Measurements from ENCODE around the gene FHIT.

Gene FHIT

DNA sequence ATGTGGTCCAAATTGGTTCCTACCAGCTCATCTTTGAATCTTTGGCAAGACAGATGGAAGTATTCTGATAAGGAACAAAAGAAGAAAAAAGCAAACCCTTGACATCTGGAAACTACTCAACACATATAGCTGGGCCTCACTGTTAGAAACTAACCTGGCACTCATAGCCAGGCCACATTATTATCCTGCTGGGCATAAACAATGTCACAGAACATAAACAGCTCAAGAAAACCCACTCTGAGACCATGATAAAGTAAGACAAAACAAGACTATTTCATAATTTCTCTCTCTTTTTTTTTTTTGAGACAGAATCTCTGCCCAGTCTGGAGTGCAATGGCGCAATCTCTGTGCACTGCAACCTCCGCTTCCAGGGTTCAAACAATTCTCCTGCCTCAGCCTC lies 1093.2 kb downstream of the FHIT start:
- H3F3A ChIP-seq (ENCODE audit: control insufficient read depth, insufficient read depth), result no peaks in the 10 kb centered on the region
- H3K27ac ChIP-seq (ENCODE audit: low read depth, low read length), result no peak overlapping the region
- H3K4me2 ChIP-seq (ENCODE audit: low read length), result no peak overlapping the region
- H3K4me1 ChIP-seq (ENCODE audit: control insufficient read depth, low read length), result no peaks in the 10 kb centered on the region
- H3K36me3 ChIP-seq (ENCODE audit: control insufficient read depth, low read length), result no peaks in the 10 kb centered on the region
- H3K9me3 ChIP-seq (ENCODE audit: control insufficient read depth, insufficient read depth, low read length), result no peaks in the 10 kb centered on the region
- H4K20me1 ChIP-seq (ENCODE audit: control insufficient read depth, insufficient read depth, low read depth, low read length), result no peaks in the 10 kb centered on the region
- no peak overlapping the region for H3K4me3 ChIP-seq (ENCODE audit: low read length)
- TF ChIP-seq EZH2phosphoT487 (IDR thresholded peaks at IDR 0.05; ENCODE audit: borderline replicate concordance, low read length), result no peak
- TF ChIP-seq, protein P1, sequence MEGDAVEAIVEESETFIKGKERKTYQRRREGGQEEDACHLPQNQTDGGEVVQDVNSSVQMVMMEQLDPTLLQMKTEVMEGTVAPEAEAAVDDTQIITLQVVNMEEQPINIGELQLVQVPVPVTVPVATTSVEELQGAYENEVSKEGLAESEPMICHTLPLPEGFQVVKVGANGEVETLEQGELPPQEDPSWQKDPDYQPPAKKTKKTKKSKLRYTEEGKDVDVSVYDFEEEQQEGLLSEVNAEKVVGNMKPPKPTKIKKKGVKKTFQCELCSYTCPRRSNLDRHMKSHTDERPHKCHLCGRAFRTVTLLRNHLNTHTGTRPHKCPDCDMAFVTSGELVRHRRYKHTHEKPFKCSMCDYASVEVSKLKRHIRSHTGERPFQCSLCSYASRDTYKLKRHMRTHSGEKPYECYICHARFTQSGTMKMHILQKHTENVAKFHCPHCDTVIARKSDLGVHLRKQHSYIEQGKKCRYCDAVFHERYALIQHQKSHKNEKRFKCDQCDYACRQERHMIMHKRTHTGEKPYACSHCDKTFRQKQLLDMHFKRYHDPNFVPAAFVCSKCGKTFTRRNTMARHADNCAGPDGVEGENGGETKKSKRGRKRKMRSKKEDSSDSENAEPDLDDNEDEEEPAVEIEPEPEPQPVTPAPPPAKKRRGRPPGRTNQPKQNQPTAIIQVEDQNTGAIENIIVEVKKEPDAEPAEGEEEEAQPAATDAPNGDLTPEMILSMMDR (IDR thresholded peaks at IDR 0.05; ENCODE audit: low read depth, low read length, poor library complexity, severe bottlenecking), result no peak
- no peaks in the 10 kb centered on the region for H3K9me2 ChIP-seq (replicated peaks; ENCODE audit: control insufficient read depth, low read length)
- no peaks in the 10 kb centered on the region for H3K79me2 ChIP-seq (ENCODE audit: control insufficient read depth, low read length)
- H3K27me3 ChIP-seq (ENCODE audit: control insufficient read depth, low read length), result no peaks in the 10 kb centered on the region

DNA sequence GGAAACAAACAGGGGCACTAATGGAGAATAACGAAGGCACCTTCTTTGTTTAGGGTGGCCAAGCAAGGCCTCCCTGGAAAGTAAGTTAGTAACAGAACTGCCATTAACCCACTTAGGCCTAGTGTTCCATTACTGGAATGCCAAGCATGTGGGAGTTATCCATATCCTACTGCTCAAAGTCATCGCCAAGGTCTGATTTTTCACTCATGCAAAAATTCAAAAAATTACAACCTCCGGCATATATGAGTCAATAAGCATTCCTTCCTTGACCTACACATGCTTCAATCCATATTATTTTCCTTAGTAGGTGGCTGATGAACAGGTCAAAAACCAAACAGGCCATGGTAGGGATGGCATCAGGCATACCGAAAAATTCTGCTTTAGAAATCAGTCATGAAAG lies 1097.2 kb downstream of the FHIT start:
- Histone ChIP-seq H3K4me1 (ENCODE audit: control insufficient read depth, low read length) (no peaks in the 10 kb centered on the region), H3K36me3 (ENCODE audit: control insufficient read depth, low read length) (no peaks in the 10 kb centered on the region), H3K9me3 (ENCODE audit: control insufficient read depth, insufficient read depth, low read length) (no peaks in the 10 kb centered on the region), H3K27me3 (ENCODE audit: control insufficient read depth, low read length) (no peaks in the 10 kb centered on the region), H3K9me2 (replicated peaks; ENCODE audit: control insufficient read depth, low read length) (no peaks in the 10 kb centered on the region), H3K4me2 (ENCODE audit: low read length) (no peak overlapping the region), H3K27ac (ENCODE audit: low read depth, low read length) (no peak overlapping the region), H3K4me3 (ENCODE audit: low read length) (no peak overlapping the region), H3F3A (ENCODE audit: control insufficient read depth, insufficient read depth) (no peaks in the 10 kb centered on the region), H3K79me2 (ENCODE audit: control insufficient read depth, low read length) (no peaks in the 10 kb centered on the region), H4K20me1 (ENCODE audit: control insufficient read depth, insufficient read depth, low read depth, low read length) (no peaks in the 10 kb centered on the region)
- TF ChIP-seq, protein P1 (IDR thresholded peaks at IDR 0.05; ENCODE audit: low read depth, low read length, poor library complexity, severe bottlenecking), result no peak
- no peak for TF ChIP-seq EZH2phosphoT487 (IDR thresholded peaks at IDR 0.05; ENCODE audit: borderline replicate concordance, low read length)

DNA sequence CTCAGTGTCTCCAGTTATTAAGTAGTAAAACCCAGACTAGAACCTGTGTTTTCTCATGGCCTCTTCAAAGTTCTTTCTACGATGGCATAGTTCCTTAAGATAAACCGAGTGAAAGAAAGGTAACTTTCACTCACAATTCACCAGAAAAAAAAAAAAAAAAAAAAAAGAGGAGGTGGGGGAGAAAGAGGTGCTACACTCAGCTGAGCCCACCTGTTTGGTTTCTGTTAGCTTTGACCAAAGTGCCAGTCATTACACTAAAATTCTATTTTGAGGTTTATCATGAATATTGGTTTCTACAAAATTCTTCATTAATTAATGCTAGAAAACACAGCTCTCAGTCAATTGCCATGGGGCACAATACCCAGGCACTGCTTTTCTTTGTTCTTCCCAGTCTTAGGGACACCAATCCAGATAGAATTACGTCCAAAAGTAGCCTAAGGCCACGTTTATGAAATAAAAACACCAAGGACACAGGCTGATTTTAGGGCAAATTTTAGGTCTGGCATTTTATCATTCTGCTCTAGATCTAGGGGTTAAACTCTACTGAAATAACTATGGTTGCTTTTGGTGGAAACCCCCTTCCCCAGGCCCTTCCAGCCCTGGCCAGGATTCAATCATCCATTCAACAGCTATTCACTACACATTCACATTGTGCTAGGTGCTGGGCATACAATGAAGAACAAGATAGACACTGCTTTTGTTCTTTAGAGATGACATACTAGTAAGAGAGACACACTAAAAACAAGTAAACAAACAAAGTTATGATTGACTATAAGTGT lies 1097.8 kb downstream of the FHIT start:
- Histone ChIP-seq H4K20me1 (ENCODE audit: control insufficient read depth, insufficient read depth, low read depth, low read length) (no peaks in the 10 kb centered on the region), H3K27ac (ENCODE audit: low read depth, low read length) (no peak overlapping the region), H3K4me2 (ENCODE audit: low read length) (no peak overlapping the region), H3K4me3 (ENCODE audit: low read length) (no peak overlapping the region), H3K36me3 (ENCODE audit: control insufficient read depth, low read length) (no peaks in the 10 kb centered on the region), H3K27me3 (ENCODE audit: control insufficient read depth, low read length) (no peaks in the 10 kb centered on the region), H3K9me2 (replicated peaks; ENCODE audit: control insufficient read depth, low read length) (no peaks in the 10 kb centered on the region), H3K9me3 (ENCODE audit: control insufficient read depth, insufficient read depth, low read length) (no peaks in the 10 kb centered on the region), H3K79me2 (ENCODE audit: control insufficient read depth, low read length) (no peaks in the 10 kb centered on the region), H3K4me1 (ENCODE audit: control insufficient read depth, low read length) (no peaks in the 10 kb centered on the region), H3F3A (ENCODE audit: control insufficient read depth, insufficient read depth) (no peaks in the 10 kb centered on the region)
- TF ChIP-seq, protein P1 (IDR thresholded peaks at IDR 0.05; ENCODE audit: low read depth, low read length, poor library complexity, severe bottlenecking), result no peak
- no peak for TF ChIP-seq EZH2phosphoT487 (IDR thresholded peaks at IDR 0.05; ENCODE audit: borderline replicate concordance, low read length)
